ENCODE measurements around the gene WEE2. TPM values are rescaled to one million over a fixed set of nuclear protein-coding genes. Genes with fewer than 3 reads are reported as not detected.

Gene WEE2
- total RNA-seq, 1 donor from 2014 or later, result not detected

DNA sequence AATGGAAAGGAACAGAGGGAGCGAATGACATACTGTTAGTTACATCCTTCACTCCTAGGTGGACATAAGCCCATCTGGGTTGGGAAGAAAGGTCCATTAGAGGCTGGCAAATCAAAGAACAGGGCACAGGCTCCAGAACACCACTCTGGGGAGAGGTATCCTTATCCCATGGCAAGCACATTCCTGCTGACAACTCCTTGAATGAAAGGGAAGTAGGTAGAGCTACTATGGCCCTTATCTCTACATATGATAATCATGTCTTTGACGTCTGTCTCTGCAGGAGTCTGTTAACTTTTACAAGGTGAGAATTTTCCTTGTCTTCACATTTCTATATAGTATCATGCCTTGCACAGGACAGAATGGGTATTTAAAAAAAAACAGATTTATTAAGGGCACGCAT lies 16.6 kb upstream of the WEE2 start:
- no peak for DNase-seq (ENCODE audit: low spot score)

GRCh38 chr7:141691961-141692360 lies 16.2 kb upstream of the WEE2 start:
- no peak for DNase-seq (ENCODE audit: low spot score)

GRCh38 chr7:141693082-141693481 lies 15.1 kb upstream of the WEE2 start:
- DNase-seq (ENCODE audit: low spot score), result no peak

- no peak for DNase-seq (ENCODE audit: low spot score)
Measured at GRCh38 chr7:141695803-141696289, 12.3 kb upstream of the WEE2 start.

DNA sequence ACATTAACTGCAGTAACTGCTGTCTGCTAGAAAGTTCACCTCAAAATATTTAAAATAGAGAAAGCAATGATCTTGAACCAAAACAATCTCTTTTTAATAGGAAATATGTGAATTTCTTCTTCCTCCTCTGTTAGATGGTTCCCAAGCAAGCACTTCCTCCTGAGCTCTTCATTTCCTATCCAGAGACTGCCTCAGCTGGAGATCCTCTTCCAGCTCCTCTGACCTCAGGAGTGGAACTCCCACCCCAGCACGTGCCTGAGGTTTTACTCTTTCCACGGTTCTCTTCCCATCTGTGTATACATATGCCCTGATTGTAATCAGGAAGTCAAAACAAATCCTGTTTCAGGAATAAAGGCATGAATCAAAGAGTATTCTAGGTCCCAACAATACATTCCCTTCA lies 11.8 kb upstream of the WEE2 start:
- DNase-seq (ENCODE audit: low spot score), result no peak

DNA sequence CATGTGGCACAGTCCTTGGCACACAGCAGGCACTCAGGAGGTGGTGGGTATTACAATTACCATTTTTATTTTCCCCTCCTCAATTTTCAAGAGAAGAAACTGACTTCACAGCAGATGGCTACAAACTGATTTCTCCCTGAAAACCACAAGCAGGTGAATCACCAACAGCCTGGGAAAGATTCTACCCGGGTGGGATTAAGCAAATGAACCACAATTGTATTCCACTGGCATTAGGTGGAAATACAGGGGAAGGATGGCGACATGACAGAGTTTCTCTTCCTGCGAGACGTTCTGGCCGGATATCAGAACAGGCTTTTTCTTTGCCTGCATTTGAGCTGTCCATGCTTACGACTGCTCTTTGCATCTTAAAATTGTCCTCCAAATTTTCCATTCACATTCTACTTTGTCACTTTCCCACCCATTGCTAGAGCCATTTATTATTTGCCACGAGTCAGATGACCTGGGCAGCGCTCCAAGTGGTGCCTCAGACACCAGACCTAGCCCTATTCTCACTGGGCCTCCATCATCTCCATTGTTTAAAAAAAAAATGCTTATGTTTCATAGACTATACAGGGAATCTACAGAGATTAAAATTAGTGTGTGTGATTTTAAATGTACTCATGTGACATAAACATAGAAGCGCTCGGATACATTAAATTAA lies 10.8 kb upstream of the WEE2 start:
- no peak for DNase-seq (ENCODE audit: low spot score)

- no peak for DNase-seq (ENCODE audit: low spot score)
Measured at GRCh38 chr7:141698247-141699015, 9.7 kb upstream of the WEE2 start.

GRCh38 chr7:141699860-141700259 lies 8.3 kb upstream of the WEE2 start:
- no peak for DNase-seq (ENCODE audit: low spot score)

DNA sequence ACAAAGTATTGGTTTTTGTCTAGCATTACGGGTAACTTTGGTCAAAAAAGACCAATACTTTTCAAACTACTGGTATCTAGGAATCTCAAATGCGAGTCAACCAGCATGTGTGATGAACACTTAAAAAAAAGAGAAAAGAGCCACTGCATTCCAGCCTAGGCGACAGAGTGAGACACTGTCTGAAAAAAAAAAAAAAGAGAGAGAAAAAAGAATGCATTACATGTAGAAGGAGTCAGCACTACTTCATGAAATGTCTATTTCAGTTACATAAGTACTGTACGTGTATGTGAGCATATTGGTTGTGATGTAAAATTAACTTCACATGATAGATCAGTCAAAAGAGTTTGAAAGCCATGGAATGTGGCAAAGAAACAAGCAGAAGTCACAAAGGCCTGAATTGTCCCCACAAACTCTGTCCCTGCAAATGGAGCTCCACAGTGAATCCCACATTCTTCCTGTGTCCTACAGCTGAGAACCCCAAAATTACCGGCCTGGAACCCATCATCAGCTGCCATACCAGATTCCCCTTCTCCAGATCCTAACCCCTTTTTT lies 7.8 kb upstream of the WEE2 start:
- no peak for DNase-seq (ENCODE audit: low spot score)

DNA sequence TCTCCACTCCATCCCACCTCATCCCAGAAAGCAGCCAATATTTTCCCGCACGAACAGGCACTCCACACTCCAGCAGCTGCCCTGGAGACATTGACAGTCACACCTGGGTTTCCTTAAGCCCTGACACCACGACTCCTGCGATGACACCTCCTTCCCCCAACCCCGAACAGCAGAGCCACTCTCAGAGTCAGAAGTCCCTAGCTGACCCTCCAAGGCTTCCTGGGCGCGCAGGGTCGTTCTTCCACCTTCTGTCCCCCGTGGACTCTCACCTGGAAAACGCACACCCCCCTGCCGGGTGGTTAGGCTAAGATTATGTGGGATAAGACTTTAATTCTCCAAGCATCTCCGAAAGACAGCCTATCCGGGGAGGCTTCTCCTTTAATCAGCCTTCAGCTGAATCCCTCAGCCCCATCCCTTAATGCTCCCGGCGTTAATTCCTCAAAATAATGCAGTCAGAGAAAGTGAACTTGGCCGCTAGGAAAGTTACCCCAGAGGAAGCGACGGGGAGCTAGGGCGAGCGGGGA lies 7.2 kb upstream of the WEE2 start:
- DNase-seq (ENCODE audit: low spot score), result no peak

- peak; percentile 43 for DNase-seq (ENCODE audit: low spot score)
Measured at GRCh38 chr7:141701489-141702046, 6.6 kb upstream of the WEE2 start.

- peak; percentile 11 for DNase-seq (ENCODE audit: low spot score)
Measured at GRCh38 chr7:141702047-141702567, 6.0 kb upstream of the WEE2 start, which contains the start of gene DENND11. Gene DENND11 (minus strand): TSS chr7:141702166. CDS start chr7:141702153, 13 bp downstream.

DNA sequence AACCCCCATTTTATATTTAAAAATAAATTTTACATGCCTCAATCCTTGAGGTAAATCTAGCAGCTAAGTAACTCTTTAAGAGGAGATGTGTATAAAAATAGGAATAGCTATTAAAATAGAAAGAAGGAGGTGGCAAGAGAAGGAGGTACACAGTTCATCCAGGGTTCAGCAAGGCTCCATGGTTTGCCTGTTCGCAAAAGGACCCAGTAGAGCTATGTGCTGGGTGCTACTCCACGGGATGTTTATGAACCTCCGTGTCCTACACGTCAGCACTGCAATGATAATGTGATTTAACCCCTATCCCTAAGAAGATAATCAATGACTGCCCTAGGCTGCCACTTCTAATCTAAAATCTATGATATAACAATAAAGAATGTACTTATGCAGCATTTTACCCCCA lies 5.3 kb upstream of the WEE2 start:
- DNase-seq (ENCODE audit: low spot score), result no peak

GRCh38 chr7:141704112-141704511 lies 4.0 kb upstream of the WEE2 start:
- no peak for DNase-seq (ENCODE audit: low spot score)

DNA sequence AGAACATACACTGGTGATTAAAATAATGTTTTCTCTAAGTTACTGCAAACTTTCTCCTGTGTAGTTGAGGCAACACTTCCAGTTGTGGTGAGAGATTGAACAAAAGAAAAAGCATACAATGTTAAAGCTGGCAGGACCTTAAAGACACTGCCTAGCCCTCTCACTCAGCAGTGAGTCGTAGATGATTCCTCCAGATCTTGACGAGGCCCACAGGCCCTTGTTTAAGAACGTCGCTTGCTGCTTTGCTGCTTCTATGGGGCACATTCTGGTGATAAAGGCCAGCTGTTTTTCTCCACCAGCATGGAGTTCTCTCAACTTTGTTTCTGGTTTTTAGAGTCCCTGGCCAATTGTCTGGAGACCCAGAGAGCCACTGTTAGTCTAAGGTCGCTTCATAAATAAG lies 3.4 kb upstream of the WEE2 start:
- DNase-seq (ENCODE audit: low spot score), result no peak

GRCh38 chr7:141706239-141707064 lies 1.7 kb upstream of the WEE2 start:
- DNase-seq (ENCODE audit: low spot score), result no peak

DNA sequence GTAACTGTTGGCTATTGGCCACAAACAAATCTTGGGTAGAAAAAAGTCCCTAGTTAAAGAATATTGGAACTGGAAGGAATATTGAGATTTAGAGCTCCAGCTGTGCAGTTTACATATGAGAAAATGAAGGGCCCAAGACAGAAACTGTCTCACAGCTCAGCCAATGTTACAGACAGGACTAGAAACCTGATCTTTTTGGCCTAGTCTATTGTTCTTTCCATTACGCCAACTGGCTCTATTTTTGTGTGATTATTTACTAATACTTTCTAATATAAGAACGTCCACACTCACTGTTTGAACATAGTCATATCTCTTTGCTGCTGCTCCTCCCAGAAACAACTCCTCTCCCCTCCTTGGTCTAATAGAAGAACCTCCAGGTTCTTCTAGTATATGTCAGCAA lies 1.2 kb downstream of the WEE2 start:
- DNase-seq (ENCODE audit: low spot score), result no peak

DNA sequence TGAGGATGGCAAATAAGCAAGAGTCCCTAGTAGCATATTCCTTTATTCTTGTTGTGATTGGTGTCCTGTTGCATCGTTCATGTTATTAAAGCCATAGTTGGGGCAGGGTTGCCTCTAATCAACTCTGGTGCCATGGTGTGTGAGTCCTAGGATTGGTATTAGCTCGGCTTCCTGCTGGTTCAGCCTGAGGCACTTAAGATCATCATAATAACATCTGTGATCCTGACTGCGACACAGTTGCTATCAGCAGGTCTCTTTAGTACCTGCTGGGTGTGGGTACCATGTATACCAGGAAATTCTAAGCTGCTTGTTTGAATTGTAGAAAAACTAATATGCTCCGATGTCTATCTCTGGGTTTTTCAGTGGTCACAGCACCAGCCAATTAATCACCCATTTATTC lies 1.6 kb downstream of the WEE2 start:
- DNase-seq (ENCODE audit: low spot score), result no peak

GRCh38 chr7:141710301-141710700 lies 2.1 kb downstream of the WEE2 start:
- DNase-seq (ENCODE audit: low spot score), result no peak

GRCh38 chr7:141712603-141713255 lies 4.6 kb downstream of the WEE2 start:
- DNase-seq (ENCODE audit: low spot score), result no peak

- DNase-seq (ENCODE audit: low spot score), result no peak
Measured at GRCh38 chr7:141713890-141714289, 5.7 kb downstream of the WEE2 start.
